ENCODE data around the gene SNX13.
"Not testable (repeated sequence)": the region's sequence is repeated elsewhere in the genome, so short reads cannot be mapped to it uniquely, and the experiment has no call there.

SNX13 gene

GRCh38 chr7:17848516-17848915, 91.8 kb downstream of the SNX13 start:
- DNase-seq (ENCODE audit: low spot score): no peak

GRCh38 chr7:17846935-17847334, 93.4 kb downstream of the SNX13 start:
- no peak for DNase-seq (ENCODE audit: low spot score)

- no peak for DNase-seq (ENCODE audit: low spot score)
Observed at GRCh38 chr7:17845197-17845547, 95.1 kb downstream of the SNX13 start.

GRCh38 chr7:17844514-17845196, 95.6 kb downstream of the SNX13 start:
- no peak for DNase-seq (ENCODE audit: low spot score)

GRCh38 chr7:17844022-17844421, 96.3 kb downstream of the SNX13 start:
- no peak for DNase-seq (ENCODE audit: low spot score)

GRCh38 chr7:17843041-17843440, 97.3 kb downstream of the SNX13 start:
- no peak for DNase-seq (ENCODE audit: low spot score)

GRCh38 chr7:17832820-17833355, 107.4 kb downstream of the SNX13 start:
- no peak for DNase-seq (ENCODE audit: low spot score)

- DNase-seq (ENCODE audit: low spot score): no peak
Observed at GRCh38 chr7:17832242-17832641, 108.1 kb downstream of the SNX13 start.

GRCh38 chr7:17830206-17830605, 110.1 kb downstream of the SNX13 start:
- no peak for DNase-seq (ENCODE audit: low spot score)

- DNase-seq (ENCODE audit: low spot score): no peak
Observed at GRCh38 chr7:17829001-17829400, 111.3 kb downstream of the SNX13 start.

GRCh38 chr7:17822547-17823173, 117.6 kb downstream of the SNX13 start:
- no peak for DNase-seq (ENCODE audit: low spot score)

- DNase-seq (ENCODE audit: low spot score): no peak
Observed at GRCh38 chr7:17816903-17817302, 123.4 kb downstream of the SNX13 start.

- no peak for DNase-seq (ENCODE audit: low spot score)
Observed at GRCh38 chr7:17815318-17815717, 125.0 kb downstream of the SNX13 start.

- DNase-seq (ENCODE audit: low spot score): no peak
Observed at GRCh38 chr7:17814058-17814457, 126.2 kb downstream of the SNX13 start.

GRCh38 chr7:17809215-17809614, 131.1 kb downstream of the SNX13 start:
- not testable (repeated sequence) for DNase-seq (ENCODE audit: low spot score)

- DNase-seq (ENCODE audit: low spot score): no peak
Observed at GRCh38 chr7:17807242-17807641, 133.1 kb downstream of the SNX13 start.

- no peak for DNase-seq (ENCODE audit: low spot score)
Observed at GRCh38 chr7:17806631-17807030, 133.7 kb downstream of the SNX13 start.

- no peak for DNase-seq (ENCODE audit: low spot score)
Observed at GRCh38 chr7:17802056-17802455, 138.2 kb downstream of the SNX13 start.

GRCh38 chr7:17792075-17792936, 148.0 kb downstream of the SNX13 start:
- DNase-seq (ENCODE audit: low spot score): no peak

GRCh38 chr7:17787257-17787656, 153.0 kb downstream of the SNX13 start:
- no peak for DNase-seq (ENCODE audit: low spot score)

GRCh38 chr7:17786314-17786852, 153.9 kb downstream of the SNX13 start:
- no peak for DNase-seq (ENCODE audit: low spot score)

GRCh38 chr7:17782216-17782549, 158.1 kb downstream of the SNX13 start:
- DNase-seq (ENCODE audit: low spot score): no peak

Measured in AG08396 (cell line).